NK-92 treated with Interleukin-12 subunit alpha and Interleukin-12 subunit beta, amount 100 ng/mL, for 24 hours (cell line): ENCODE results near the gene FAM72B.
"Not testable (repeated sequence)": the region's sequence is repeated elsewhere in the genome, so short reads cannot be mapped to it uniquely, and the experiment has no call there.

Source experiments
- DNase-seq: peaks from one replicate; lab custom pipeline; 2025; lab: John Stamatoyannopoulos, UW

Gene FAM72B

GRCh38 chr1:121152788-121153187, 31.4 kb downstream of the FAM72B start:
- not testable (repeated sequence) for DNase-seq

DNA sequence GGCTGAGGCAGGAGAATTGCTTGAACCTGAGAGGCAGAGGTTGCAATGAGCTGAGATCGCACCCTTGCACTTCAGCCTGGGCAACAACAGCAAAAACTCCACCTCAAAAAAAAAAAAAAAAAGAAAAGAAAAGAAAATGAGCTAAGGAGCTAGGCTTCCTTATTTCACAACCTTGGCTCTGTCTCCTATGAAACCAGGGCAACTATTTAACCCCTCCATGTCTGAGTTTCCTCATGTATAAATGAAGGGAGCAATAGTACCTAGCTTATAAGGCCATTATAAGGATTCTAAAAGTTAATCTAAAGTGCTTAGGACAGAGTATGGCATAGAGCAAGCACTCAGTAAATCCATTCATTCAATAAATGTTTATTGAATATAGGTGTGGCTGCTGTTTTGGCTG, 32.8 kb downstream of the FAM72B start:
- DNase-seq = not testable (repeated sequence)

DNA sequence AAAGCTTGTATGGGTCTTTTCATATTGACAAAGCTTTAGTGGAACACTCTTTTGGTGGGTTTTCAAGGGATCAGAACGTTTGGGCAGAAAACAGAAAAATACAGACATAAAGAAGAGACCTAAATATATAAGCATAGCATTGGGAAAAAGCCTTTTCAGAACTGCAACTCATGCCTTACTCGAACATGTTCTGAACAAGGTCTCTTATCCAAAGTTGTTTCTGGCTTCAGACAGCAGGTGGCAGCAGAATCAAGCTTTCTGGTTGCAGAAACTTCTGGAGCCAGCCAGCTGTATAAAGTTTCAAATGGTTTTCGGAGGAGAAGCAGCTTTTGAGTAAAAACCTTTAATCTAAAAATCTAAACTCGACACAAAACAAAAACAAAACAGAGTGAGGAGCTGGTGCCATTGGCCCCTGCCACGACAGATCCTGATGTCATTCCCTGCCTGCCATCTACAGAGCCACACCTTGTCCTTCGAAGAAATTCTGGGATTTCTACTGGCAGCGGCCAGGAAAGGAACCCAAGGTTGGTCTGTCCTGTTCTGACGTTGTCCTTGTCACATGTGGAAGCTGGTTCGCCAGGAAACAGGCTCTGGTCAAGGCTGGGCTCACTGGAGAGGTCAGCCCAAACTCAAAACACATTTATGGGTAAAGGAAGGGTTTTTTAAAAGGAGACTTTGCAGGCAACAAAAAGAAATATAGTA, 35.5 kb downstream of the FAM72B start:
- not testable (repeated sequence) for DNase-seq

- not testable (repeated sequence) for DNase-seq
Measured at GRCh38 chr1:121140393-121140792, 43.7 kb downstream of the FAM72B start.

GRCh38 chr1:121131494-121131893, 52.6 kb downstream of the FAM72B start:
- not testable (repeated sequence) for DNase-seq

DNA sequence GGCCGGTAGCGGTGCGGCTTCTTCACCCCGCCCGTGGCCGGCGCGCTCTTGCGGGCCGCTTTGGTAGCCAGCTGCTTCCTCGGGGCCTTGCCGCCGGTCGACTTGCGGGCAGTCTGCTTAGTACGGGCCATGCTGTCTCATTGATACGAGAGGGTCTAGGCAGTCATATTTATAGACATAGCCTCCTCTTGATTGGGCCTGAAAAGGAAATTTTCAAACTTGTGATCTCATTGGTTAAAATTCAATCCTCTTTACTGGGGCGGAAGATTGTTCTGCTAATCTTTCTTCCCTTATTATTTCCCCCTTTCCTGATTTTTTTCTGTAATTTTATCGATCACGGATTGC, 65.7 kb downstream of the FAM72B start:
- DNase-seq = not testable (repeated sequence)
